ENCODE measurements around the gene PIK3R6. TPM values are rescaled to one million over a fixed set of nuclear protein-coding genes. Genes with fewer than 3 reads are reported as not detected.
A peak's percentile ranks its signal among the peaks of the same experiment; 100 is the strongest.

Gene PIK3R6
- total RNA-seq, 1 experiment from 2014 or later, result not detected

DNA sequence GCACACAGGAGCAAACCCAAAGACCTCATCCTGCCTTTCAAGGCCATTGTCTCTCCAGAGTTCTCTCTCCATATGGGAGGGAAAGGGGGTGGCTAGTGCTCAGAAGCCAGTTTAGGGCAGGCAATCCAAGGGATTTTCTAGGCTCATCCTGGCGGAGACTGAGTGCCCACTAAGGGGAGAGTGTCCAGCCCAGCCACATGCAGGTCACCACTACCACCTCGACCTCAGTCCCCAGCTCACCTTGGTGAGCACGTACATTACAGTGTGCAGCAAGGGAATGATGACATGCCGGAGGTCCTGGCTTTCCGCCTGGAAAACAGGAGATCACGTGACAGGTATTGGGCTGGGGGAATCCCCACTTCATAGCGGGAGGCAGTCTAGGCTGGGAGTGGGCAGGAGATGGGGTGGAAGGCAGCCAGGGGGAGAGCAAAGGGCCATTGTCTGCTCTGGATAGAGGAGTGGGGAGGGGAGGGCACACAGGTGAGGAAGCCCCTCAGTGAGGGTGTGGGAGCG is 29.9 kb downstream of the PIK3R6 start:
- BruUV-seq (replicated peaks), result no TSS peak
- DNase-seq, result peak; percentile 2
- ATAC-seq, result no peak
- no peak overlapping the region for H3K4me2 ChIP-seq (ENCODE audit: low read length)
- no peak overlapping the region for H2AFZ ChIP-seq (ENCODE audit: low read length)
- H3F3A ChIP-seq (ENCODE audit: low read length, unreplicated experiment), result no peaks in the 10 kb centered on the region
- POLR2A ChIA-PET (ENCODE audit: unreplicated experiment), result no interaction called here
- H3K27ac ChIP-seq (ENCODE audit: low read length), result no peak overlapping the region
- no peaks in the 10 kb centered on the region for H3K4me1 ChIP-seq (ENCODE audit: insufficient read depth, low read length)
- no peaks in the 10 kb centered on the region for H3K9me3 ChIP-seq (ENCODE audit: low read length)
- H3K4me3 ChIP-seq (ENCODE audit: low read length), result no peak overlapping the region
- peaks cover 11% of the 10 kb centered on the region; the same call in 1 of the 2 replicates for H3K27me3 ChIP-seq (ENCODE audit: low read length)
- TF ChIP-seq EZH2phosphoT487 (IDR thresholded peaks at IDR 0.05; ENCODE audit: borderline replicate concordance, low read length) (no peak), EZH2 (IDR thresholded peaks at IDR 0.05; ENCODE audit: low read length, unreplicated experiment) (no peak)
- TF ChIP-seq, protein P1, sequence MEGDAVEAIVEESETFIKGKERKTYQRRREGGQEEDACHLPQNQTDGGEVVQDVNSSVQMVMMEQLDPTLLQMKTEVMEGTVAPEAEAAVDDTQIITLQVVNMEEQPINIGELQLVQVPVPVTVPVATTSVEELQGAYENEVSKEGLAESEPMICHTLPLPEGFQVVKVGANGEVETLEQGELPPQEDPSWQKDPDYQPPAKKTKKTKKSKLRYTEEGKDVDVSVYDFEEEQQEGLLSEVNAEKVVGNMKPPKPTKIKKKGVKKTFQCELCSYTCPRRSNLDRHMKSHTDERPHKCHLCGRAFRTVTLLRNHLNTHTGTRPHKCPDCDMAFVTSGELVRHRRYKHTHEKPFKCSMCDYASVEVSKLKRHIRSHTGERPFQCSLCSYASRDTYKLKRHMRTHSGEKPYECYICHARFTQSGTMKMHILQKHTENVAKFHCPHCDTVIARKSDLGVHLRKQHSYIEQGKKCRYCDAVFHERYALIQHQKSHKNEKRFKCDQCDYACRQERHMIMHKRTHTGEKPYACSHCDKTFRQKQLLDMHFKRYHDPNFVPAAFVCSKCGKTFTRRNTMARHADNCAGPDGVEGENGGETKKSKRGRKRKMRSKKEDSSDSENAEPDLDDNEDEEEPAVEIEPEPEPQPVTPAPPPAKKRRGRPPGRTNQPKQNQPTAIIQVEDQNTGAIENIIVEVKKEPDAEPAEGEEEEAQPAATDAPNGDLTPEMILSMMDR (conservative IDR thresholded peaks at IDR 0.05; ENCODE audit: low read depth, low read length), result no peak
- H3K9ac ChIP-seq (ENCODE audit: low read length), result no peak overlapping the region
- H3K79me2 ChIP-seq (ENCODE audit: low read length), result no peaks in the 10 kb centered on the region
- no peaks in the 10 kb centered on the region for H3K9me2 ChIP-seq (replicated peaks; ENCODE audit: low read length)
- CTCF ChIA-PET, result no interaction called here
- no peaks in the 10 kb centered on the region for H4K20me1 ChIP-seq (ENCODE audit: low read length)
- intact Hi-C loops (cut with micrococcal nuclease), result no loop called here
- H3K36me3 ChIP-seq (ENCODE audit: low read depth, low read length), result no peaks in the 10 kb centered on the region

DNA sequence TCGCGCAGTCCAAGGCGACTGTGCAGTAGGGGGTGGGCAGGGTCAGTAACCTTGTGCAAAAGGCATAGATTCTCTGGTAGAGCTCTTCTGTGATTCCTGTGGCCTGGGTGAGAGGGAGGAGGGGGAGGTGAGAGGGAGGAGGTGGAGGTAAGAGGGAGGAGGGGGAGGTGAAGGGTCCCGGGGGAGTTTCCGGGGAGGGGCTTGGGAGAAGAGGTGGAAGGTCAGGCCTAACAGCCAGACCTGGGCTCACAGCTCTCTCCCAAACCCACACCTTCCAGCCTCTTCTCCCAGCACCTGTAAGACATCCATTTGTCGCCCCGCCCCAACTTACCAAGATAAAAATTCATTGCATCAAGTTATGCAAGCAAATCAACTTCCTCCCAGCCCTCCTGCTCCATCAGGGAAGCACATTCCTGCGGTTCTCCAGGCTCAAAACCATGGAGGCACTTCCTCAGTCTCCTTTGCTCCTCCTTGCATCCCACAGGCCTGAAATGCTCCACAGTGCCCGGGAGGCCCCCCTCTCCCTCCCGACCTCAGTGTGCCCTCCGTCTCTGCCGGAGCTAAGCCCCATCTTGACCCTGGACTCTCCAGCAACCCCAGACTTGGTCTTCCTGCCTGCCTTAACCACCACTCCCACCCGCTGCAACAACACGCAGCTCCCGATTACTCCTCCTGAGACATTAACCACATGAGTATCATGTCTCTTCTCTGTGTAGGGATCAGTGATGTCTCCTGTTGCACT is 30.5 kb downstream of the PIK3R6 start:
- no TSS peak for BruUV-seq (replicated peaks)

More for the DNA sequence above, 30.5 kb downstream of the PIK3R6 start:
- H3K79me2 ChIP-seq (ENCODE audit: low read length), result no peaks in the 10 kb centered on the region
- H3K36me3 ChIP-seq (ENCODE audit: low read depth, low read length), result no peaks in the 10 kb centered on the region
- H3F3A ChIP-seq (ENCODE audit: low read length, unreplicated experiment), result no peaks in the 10 kb centered on the region
- TF ChIP-seq, protein P1 (conservative IDR thresholded peaks at IDR 0.05; ENCODE audit: low read depth, low read length), result no peak
- no peak for TF ChIP-seq EZH2phosphoT487 (IDR thresholded peaks at IDR 0.05; ENCODE audit: borderline replicate concordance, low read length)
- no peak for TF ChIP-seq EZH2 (IDR thresholded peaks at IDR 0.05; ENCODE audit: low read length, unreplicated experiment)
- H3K9me3 ChIP-seq (ENCODE audit: low read length), result no peaks in the 10 kb centered on the region
- ATAC-seq, result no peak
- H3K4me1 ChIP-seq (ENCODE audit: insufficient read depth, low read length), result no peaks in the 10 kb centered on the region
- no peak overlapping the region for H2AFZ ChIP-seq (ENCODE audit: low read length)
- peaks cover 7% of the 10 kb centered on the region; the same call in 1 of the 2 replicates for H3K27me3 ChIP-seq (ENCODE audit: low read length)
- H3K4me3 ChIP-seq (ENCODE audit: low read length), result no peak overlapping the region
- H3K4me2 ChIP-seq (ENCODE audit: low read length), result no peak overlapping the region
- intact Hi-C loops (cut with micrococcal nuclease), result no loop called here
- H3K9ac ChIP-seq (ENCODE audit: low read length), result no peak overlapping the region
- no peaks in the 10 kb centered on the region for H4K20me1 ChIP-seq (ENCODE audit: low read length)
- H3K9me2 ChIP-seq (replicated peaks; ENCODE audit: low read length), result no peaks in the 10 kb centered on the region
- no peak for DNase-seq
- H3K27ac ChIP-seq (ENCODE audit: low read length), result no peak overlapping the region
- ChIA-PET CTCF (no interaction called here), POLR2A (ENCODE audit: unreplicated experiment) (no interaction called here)

Data from PC-3 (cell line).